ENCODE measurements around the gene SPECC1.

Gene SPECC1

DNA sequence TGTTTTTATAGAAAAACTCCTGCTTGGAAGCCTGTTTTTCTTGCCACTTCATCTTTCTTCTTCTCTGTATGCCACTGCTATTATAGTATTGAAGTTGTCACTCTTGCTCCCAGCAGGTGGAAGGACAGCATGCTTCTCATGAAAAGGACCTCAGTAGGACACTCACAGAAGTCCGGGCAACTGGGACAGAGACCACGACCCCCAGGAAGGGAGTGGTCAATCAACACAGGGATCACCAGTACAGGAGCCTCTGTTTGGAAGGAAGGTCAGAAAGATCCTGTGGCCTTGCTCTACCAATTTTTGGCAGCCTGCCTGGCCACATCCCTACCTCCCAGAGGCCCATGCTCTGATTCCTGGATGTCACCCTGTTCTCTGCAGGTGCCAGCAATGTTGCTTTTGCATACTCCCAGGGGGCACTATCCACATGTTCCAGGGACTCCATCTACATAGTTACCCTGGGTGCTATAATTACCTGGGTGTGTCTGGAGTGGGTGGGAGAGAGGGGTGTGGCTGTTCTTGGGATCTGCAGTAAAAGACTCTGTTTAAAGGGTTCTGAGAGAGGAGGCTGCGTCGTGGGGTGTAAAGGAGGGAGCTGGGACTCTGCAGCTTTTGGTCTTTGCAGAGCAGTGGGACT is 17.8 kb upstream of the SPECC1 start:
- no peaks in the 10 kb centered on the region for H3K9me3 ChIP-seq
- no peaks in the 10 kb centered on the region for H3K27me3 ChIP-seq
- no peak overlapping the region for H3K27ac ChIP-seq
- peaks cover 3 to 4% of the 10 kb centered on the region in 2 experiments for H3K4me1 ChIP-seq (ENCODE audit: control insufficient read depth in 1 of 2, insufficient read depth in 1 of 2, low read depth in 1 of 2, low read length in 1 of 2)
- TF ChIP-seq, protein P1, sequence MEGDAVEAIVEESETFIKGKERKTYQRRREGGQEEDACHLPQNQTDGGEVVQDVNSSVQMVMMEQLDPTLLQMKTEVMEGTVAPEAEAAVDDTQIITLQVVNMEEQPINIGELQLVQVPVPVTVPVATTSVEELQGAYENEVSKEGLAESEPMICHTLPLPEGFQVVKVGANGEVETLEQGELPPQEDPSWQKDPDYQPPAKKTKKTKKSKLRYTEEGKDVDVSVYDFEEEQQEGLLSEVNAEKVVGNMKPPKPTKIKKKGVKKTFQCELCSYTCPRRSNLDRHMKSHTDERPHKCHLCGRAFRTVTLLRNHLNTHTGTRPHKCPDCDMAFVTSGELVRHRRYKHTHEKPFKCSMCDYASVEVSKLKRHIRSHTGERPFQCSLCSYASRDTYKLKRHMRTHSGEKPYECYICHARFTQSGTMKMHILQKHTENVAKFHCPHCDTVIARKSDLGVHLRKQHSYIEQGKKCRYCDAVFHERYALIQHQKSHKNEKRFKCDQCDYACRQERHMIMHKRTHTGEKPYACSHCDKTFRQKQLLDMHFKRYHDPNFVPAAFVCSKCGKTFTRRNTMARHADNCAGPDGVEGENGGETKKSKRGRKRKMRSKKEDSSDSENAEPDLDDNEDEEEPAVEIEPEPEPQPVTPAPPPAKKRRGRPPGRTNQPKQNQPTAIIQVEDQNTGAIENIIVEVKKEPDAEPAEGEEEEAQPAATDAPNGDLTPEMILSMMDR (IDR thresholded peaks at IDR 0.05): no peak
- no peaks in the 10 kb centered on the region for H3K36me3 ChIP-seq
- H3K4me3 ChIP-seq (ENCODE audit: low read depth in 1 of 2, low read length in 1 of 2): no peak overlapping the region

DNA sequence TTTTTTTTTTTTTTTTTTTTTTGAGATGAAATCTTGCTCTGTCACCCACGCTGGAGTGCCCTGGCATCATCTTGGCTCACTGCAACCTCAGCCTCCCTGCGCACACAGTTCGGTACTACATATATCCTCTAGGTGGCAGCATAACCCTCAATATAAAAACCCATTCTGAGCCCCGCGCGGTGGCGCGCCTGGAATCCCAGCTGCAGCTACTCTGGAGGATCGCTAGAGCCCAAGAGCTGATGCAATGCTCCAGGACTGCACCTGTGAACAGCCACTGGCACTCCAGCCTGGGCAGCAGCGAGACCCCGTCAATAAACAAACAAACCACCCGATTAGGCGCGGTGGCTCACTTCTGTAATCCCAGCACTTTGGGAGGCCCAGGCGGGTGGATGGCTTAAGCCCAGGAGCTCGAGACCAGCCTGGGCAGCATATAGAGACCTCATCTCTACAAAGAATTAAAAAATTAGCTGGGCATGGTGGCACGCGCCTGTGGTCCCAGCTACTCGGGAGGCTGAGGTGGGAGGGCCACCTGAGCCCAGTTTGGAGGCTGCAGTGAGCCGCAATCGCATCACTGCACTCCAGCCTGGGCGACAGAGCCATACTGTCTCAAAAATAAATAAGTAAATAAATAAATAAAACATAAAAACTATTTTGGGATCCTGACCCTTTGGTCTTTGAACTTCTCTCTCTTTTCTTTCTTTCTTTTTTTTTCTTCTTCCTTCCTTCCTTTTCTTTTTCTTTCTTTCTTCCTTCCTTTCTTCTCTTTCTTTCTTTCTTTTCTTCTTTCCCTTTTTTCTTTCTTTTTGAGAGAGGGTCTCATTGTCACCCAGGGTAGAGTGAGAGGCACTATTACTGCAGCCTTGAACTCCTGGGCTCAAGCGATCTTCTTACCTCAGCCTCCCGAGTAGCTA is 16.1 kb upstream of the SPECC1 start:
- Histone ChIP-seq H3K27ac (no peak overlapping the region), H3K4me3 (ENCODE audit: low read depth in 1 of 2, low read length in 1 of 2) (no peak overlapping the region), H3K27me3 (no peaks in the 10 kb centered on the region), H3K9me3 (no peaks in the 10 kb centered on the region), H3K4me1 (ENCODE audit: control insufficient read depth in 1 of 2, insufficient read depth in 1 of 2, low read depth in 1 of 2, low read length in 1 of 2) (peaks cover 3 to 4% of the 10 kb centered on the region in 2 experiments), H3K36me3 (no peaks in the 10 kb centered on the region)
- TF ChIP-seq, protein P1 (IDR thresholded peaks at IDR 0.05): peak; percentile 73

DNA sequence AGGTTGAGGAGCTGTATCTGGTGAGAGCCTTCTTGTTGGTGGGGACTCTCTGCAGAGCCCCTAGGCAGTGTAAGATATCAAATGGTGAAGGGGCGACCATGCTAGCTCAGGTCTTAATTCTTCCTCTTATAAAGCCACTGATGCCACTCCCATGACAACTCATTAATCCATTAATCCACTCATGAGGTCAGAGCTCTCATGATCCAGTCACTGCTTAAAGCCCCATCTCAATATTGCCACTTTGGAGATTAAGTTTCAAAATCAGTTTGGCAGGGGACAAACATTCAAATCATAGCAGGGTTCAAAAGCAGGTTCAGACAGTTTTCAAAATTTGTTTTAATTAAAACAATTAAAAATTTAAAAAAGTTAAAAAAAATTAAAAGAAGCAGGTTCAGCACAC is 13.1 kb upstream of the SPECC1 start:
- no peaks in the 10 kb centered on the region for H3K9me3 ChIP-seq
- TF ChIP-seq, protein P1 (IDR thresholded peaks at IDR 0.05): no peak

DNA sequence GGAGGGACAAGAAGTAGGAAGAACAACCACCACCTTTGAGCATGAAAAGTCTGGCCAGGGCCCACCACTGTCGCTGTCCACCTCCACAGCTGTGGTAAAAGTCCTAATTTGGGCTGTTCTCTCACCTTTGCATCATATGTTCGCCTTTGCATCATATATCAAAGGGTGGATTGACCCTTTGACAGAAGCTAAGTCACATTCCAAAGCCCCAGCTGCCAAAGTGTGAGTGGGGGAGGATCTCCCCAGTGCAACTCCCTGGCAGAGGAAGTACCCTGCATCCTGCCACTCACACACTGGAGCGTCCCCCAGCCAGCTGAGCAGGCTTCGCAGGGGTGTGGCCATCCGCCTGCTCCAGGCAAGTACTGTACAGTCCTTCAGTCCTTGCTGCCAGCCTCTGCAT is 12.7 kb upstream of the SPECC1 start:
- TF ChIP-seq, protein P1 (IDR thresholded peaks at IDR 0.05): no peak
- no peak overlapping the region for H3K27ac ChIP-seq
- H3K9me3 ChIP-seq: no peaks in the 10 kb centered on the region
- no peaks in the 10 kb centered on the region for H3K27me3 ChIP-seq
- no peak overlapping the region for H3K4me3 ChIP-seq (ENCODE audit: low read depth in 1 of 2, low read length in 1 of 2)
- H3K36me3 ChIP-seq: no peaks in the 10 kb centered on the region
- peaks cover 3 to 4% of the 10 kb centered on the region in 2 experiments for H3K4me1 ChIP-seq (ENCODE audit: control insufficient read depth in 1 of 2, insufficient read depth in 1 of 2, low read depth in 1 of 2, low read length in 1 of 2)

More for the DNA sequence above, 13.1 kb upstream of the SPECC1 start:
- Histone ChIP-seq H3K27ac (no peak overlapping the region), H3K36me3 (no peaks in the 10 kb centered on the region), H3K27me3 (no peaks in the 10 kb centered on the region), H3K4me1 (ENCODE audit: control insufficient read depth in 1 of 2, insufficient read depth in 1 of 2, low read depth in 1 of 2, low read length in 1 of 2) (peaks cover 3 to 4% of the 10 kb centered on the region in 2 experiments), H3K4me3 (ENCODE audit: low read depth in 1 of 2, low read length in 1 of 2) (no peak overlapping the region)

DNA sequence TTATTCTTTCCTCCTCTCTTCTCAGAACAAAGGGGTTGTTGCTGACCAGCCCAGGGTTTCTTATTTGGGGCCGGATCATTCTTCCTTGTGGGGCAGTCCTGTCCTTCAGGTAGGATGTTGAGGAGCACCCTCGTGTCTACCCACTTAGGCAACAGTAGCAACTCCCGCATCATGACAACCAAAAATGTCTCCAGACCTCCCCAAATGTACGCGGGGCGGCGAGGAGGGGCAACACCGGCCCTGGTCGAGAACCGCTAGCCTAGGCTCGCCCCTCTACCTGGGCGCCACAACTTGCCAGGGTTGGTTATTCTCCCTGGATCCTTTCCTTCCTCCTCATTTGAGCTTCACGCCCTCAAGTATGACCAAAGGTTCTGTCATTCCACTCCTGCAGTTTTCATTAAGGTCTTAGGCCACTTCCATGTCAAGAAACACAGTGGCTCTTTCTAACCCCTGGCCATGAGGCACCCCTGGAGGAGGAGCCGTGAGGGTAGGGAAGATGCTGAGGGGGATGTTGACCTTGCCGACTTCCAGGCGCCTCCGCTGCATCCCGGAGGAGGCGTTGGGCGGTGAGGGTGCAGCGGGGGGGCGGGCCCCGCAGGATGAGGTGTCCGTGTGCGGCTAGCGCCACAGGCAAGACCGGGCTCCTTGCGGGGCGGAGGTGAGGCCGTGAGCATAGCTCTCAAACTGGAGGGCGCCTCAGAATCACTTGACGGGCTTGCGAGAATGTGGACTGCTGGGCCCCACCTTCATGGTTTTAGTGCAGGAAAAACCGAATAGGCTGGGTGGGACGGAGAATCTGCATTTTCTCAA is 712 bp upstream of the SPECC1 start:
- H3K27me3 ChIP-seq: peaks cover 94% of the 10 kb centered on the region
- H3K4me3 ChIP-seq (ENCODE audit: low read depth in 1 of 2, low read length in 1 of 2): peak overlapping the region; percentile 70 to 78
- no peaks in the 10 kb centered on the region for H3K9me3 ChIP-seq
- H3K27ac ChIP-seq: no peak overlapping the region
- H3K4me1 ChIP-seq (ENCODE audit: control insufficient read depth in 1 of 2, insufficient read depth in 1 of 2, low read depth in 1 of 2, low read length in 1 of 2): peaks cover 21 to 24% of the 10 kb centered on the region in 2 experiments
- H3K36me3 ChIP-seq: no peaks in the 10 kb centered on the region
- TF ChIP-seq, protein P1 (IDR thresholded peaks at IDR 0.05): no peak
